ENCODE results near the gene PIMREG.
"Not testable (repeated sequence)": the region's sequence is repeated elsewhere in the genome, so short reads cannot be mapped to it uniquely, and the experiment has no call there.

Gene PIMREG

DNA sequence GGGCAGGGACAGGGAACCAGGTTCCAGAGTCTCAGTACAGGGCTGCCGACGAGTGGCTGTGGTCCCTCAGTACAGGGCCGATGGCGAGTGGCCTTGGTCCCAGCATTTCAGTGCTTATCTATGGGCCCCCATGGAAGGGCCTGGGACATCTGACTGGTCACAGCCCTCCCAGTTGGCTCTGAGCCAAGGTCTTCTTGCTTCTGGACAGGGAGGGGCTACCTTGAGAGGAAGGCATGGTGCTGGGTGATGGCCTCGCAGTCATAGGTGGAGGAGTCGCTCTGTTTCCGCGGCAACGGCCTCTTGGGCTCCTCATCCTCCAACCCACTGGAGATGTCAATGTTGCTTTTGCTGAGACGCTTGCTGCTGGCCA lies 32.5 kb downstream of the PIMREG start:
- Histone ChIP-seq H3K36me3 (ENCODE audit: control insufficient read depth, insufficient read depth, low read length) (no peaks in the 10 kb centered on the region), H3K27me3 (replicated peaks; ENCODE audit: control insufficient read depth, insufficient read depth, low read length, poor library complexity, severe bottlenecking) (no peaks in the 10 kb centered on the region), H3K27ac (ENCODE audit: insufficient read depth, low read length, poor library complexity, severe bottlenecking) (no peak overlapping the region), H3K4me3 (ENCODE audit: insufficient read depth, low read depth, low read length, poor library complexity, severe bottlenecking) (no peak overlapping the region), H3K4me1 (ENCODE audit: control insufficient read depth, insufficient read depth, low read length, poor library complexity, severe bottlenecking) (no peaks in the 10 kb centered on the region), H3K9me3 (ENCODE audit: control insufficient read depth, low read length) (no peaks in the 10 kb centered on the region)
- no peak for DNase-seq

DNA sequence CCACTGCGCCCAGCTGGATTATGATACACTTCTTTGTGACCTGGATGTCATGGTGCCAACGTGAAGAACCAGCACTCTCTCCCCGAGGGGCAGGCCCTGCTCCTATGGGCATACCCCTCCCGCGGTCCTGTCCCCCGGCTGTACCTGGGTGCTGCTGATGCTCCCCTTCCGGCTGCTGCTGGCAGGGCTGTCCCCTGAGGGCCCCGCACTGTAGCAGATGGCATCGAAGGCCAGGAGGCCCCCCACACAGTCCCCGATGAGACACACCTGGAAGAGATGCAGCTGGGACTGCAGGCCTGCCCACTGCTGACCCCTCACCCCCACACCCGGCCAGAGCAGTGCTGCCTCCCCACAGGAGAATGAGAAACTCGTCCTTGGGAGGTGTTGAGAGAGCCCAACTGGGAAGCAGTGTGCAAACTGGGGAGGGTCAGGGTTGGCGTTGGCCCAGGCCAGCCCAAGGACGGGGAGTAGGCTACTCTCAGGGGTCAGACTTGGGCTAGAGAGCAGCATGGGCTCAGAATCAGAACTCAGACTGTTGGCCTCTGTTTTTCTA lies 33.7 kb downstream of the PIMREG start:
- Histone ChIP-seq H3K36me3 (ENCODE audit: control insufficient read depth, insufficient read depth, low read length) (no peaks in the 10 kb centered on the region), H3K4me3 (ENCODE audit: insufficient read depth, low read depth, low read length, poor library complexity, severe bottlenecking) (no peak overlapping the region), H3K9me3 (ENCODE audit: control insufficient read depth, low read length) (no peaks in the 10 kb centered on the region), H3K27me3 (replicated peaks; ENCODE audit: control insufficient read depth, insufficient read depth, low read length, poor library complexity, severe bottlenecking) (no peaks in the 10 kb centered on the region), H3K27ac (ENCODE audit: insufficient read depth, low read length, poor library complexity, severe bottlenecking) (no peak overlapping the region), H3K4me1 (ENCODE audit: control insufficient read depth, insufficient read depth, low read length, poor library complexity, severe bottlenecking) (no peaks in the 10 kb centered on the region)
- no peak for DNase-seq

DNA sequence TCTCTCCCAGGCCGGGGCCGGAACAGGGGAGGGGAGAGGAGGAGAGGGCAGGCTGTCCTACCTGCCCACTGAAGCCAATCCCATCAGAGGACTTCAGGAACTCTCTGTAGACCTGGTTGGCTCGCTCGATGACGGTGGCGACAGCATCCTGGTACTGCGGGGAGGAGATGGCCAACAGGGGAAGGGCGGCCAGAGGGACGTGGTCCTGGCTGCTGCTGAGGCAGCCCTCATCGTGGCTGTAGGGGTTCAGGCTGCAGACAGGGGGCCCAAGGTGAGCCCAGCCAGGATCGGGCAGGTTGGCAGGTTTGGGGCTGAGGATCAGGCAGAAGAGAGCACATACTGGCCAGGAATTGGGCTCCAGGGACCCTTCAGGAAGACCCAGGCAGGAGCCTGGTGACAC lies 34.2 kb downstream of the PIMREG start:
- no peaks in the 10 kb centered on the region for H3K4me1 ChIP-seq (ENCODE audit: control insufficient read depth, insufficient read depth, low read length, poor library complexity, severe bottlenecking)
- H3K4me3 ChIP-seq (ENCODE audit: insufficient read depth, low read depth, low read length, poor library complexity, severe bottlenecking) = no peak overlapping the region
- no peak for DNase-seq
- H3K27me3 ChIP-seq (replicated peaks; ENCODE audit: control insufficient read depth, insufficient read depth, low read length, poor library complexity, severe bottlenecking) = no peaks in the 10 kb centered on the region
- no peaks in the 10 kb centered on the region for H3K36me3 ChIP-seq (ENCODE audit: control insufficient read depth, insufficient read depth, low read length)
- no peak overlapping the region for H3K27ac ChIP-seq (ENCODE audit: insufficient read depth, low read length, poor library complexity, severe bottlenecking)
- H3K9me3 ChIP-seq (ENCODE audit: control insufficient read depth, low read length) = no peaks in the 10 kb centered on the region

DNA sequence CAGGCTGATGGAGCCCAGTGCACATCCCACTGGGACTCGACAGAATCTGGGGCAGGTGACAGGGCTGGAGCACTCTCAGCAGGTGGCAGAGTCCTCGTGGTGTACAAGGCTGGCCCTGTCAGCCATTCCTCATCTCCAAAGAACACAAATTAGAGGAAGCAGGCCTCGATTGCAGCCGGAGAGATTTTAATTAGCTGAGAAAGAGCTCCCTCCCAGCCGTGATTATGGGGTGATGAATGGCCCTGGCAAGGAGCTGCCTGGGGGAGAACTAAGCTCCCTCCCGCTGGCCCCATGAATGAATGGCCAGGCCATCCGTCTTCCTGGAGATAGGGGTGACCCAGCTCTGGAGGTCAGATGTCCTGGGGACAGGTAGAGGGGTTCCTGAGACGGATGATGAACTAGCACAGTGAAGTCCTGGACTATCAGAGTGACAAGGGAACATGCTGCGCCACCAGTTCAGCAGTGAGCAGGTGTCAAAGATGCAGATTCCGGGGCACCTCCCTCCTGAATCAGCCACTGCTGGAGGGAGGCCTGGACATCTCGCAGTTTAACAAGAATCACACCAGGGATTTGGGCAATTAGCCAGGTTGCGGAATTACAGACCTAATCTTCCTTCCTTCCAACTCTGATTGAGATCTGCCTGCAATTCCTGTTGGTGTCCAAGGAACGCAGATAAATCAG lies 35.5 kb downstream of the PIMREG start:
- Histone ChIP-seq H3K9me3 (ENCODE audit: control insufficient read depth, low read length) (no peaks in the 10 kb centered on the region), H3K4me1 (ENCODE audit: control insufficient read depth, insufficient read depth, low read length, poor library complexity, severe bottlenecking) (no peaks in the 10 kb centered on the region), H3K27me3 (replicated peaks; ENCODE audit: control insufficient read depth, insufficient read depth, low read length, poor library complexity, severe bottlenecking) (no peaks in the 10 kb centered on the region), H3K4me3 (ENCODE audit: insufficient read depth, low read depth, low read length, poor library complexity, severe bottlenecking) (no peak overlapping the region), H3K36me3 (ENCODE audit: control insufficient read depth, insufficient read depth, low read length) (no peaks in the 10 kb centered on the region), H3K27ac (ENCODE audit: insufficient read depth, low read length, poor library complexity, severe bottlenecking) (no peak overlapping the region)
- no peak for DNase-seq

DNA sequence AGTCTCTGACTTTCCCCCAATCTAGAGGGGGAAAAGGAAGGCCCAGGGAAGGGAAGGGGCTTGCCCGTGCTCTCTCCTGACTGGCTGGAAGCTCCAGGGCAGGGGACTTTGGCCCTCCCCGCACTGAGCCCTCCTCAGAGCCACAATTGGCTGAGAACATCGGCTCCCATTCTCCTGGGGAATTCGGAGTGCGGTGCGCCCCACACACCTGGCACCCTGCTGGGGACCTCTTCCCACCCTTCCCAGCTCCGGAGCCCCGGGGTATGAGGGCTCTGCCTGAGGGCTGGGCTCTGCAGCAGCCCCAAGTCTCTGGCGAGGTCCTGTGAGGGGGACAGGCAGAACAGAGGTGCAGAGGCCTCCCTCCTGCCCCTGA lies 36.0 kb downstream of the PIMREG start:
- no peaks in the 10 kb centered on the region for H3K27me3 ChIP-seq (replicated peaks; ENCODE audit: control insufficient read depth, insufficient read depth, low read length, poor library complexity, severe bottlenecking)
- DNase-seq = no peak

DNA sequence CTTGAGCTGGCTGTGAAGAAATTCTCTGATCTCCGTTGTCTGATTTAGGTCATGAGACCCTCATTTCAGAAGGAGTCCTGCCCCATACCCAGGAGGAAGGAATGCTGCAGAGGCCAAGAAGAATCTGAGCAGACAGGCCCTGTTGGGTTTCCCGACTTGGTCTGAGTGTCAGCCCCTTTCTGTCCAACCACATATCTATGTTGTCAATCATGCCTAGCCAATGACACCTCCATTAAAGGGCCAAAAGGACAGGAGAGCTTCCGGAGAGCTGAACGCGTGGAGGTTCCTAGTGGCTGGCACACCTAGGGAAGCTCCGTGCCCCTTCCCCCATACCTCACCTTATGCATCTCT lies 37.8 kb downstream of the PIMREG start:
- no peaks in the 10 kb centered on the region for H3K27me3 ChIP-seq (replicated peaks; ENCODE audit: control insufficient read depth, insufficient read depth, low read length, poor library complexity, severe bottlenecking)
- no peak overlapping the region for H3K4me3 ChIP-seq (ENCODE audit: insufficient read depth, low read depth, low read length, poor library complexity, severe bottlenecking)
- no peak for DNase-seq
- H3K27ac ChIP-seq (ENCODE audit: insufficient read depth, low read length, poor library complexity, severe bottlenecking) = no peak overlapping the region
- no peaks in the 10 kb centered on the region for H3K4me1 ChIP-seq (ENCODE audit: control insufficient read depth, insufficient read depth, low read length, poor library complexity, severe bottlenecking)
- no peaks in the 10 kb centered on the region for H3K36me3 ChIP-seq (ENCODE audit: control insufficient read depth, insufficient read depth, low read length)
- H3K9me3 ChIP-seq (ENCODE audit: control insufficient read depth, low read length) = no peaks in the 10 kb centered on the region

More for the DNA sequence above, 36.0 kb downstream of the PIMREG start:
- no peak overlapping the region for H3K27ac ChIP-seq (ENCODE audit: insufficient read depth, low read length, poor library complexity, severe bottlenecking)
- H3K9me3 ChIP-seq (ENCODE audit: control insufficient read depth, low read length) = no peaks in the 10 kb centered on the region
- no peaks in the 10 kb centered on the region for H3K4me1 ChIP-seq (ENCODE audit: control insufficient read depth, insufficient read depth, low read length, poor library complexity, severe bottlenecking)
- no peak overlapping the region for H3K4me3 ChIP-seq (ENCODE audit: insufficient read depth, low read depth, low read length, poor library complexity, severe bottlenecking)
- H3K36me3 ChIP-seq (ENCODE audit: control insufficient read depth, insufficient read depth, low read length) = no peaks in the 10 kb centered on the region

DNA sequence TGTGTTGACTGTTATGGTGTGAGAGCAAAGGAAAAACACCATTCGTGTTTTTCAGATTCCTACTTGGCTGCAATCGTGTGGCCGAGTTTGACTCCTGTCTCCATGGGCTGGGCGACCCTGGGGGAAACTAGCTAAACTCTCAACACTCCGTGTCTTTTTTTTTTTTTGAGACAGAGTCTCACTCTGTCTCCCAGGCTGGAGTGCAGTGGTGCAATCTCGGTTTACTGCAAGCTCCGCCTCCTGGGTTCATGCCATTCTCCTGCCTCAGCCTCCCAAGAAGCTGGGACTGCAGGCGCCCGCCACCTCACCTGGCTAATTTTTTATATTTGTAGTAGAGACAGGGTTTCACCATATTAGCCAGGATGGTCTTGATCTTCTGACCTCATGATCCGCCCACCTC lies 38.5 kb downstream of the PIMREG start:
- not testable (repeated sequence) for H3K9me3 ChIP-seq (ENCODE audit: control insufficient read depth, low read length); DNase-seq; H3K4me1 ChIP-seq (ENCODE audit: control insufficient read depth, insufficient read depth, low read length, poor library complexity, severe bottlenecking); H3K4me3 ChIP-seq (ENCODE audit: insufficient read depth, low read depth, low read length, poor library complexity, severe bottlenecking); H3K27ac ChIP-seq (ENCODE audit: insufficient read depth, low read length, poor library complexity, severe bottlenecking); H3K36me3 ChIP-seq (ENCODE audit: control insufficient read depth, insufficient read depth, low read length); H3K27me3 ChIP-seq (replicated peaks; ENCODE audit: control insufficient read depth, insufficient read depth, low read length, poor library complexity, severe bottlenecking)

DNA sequence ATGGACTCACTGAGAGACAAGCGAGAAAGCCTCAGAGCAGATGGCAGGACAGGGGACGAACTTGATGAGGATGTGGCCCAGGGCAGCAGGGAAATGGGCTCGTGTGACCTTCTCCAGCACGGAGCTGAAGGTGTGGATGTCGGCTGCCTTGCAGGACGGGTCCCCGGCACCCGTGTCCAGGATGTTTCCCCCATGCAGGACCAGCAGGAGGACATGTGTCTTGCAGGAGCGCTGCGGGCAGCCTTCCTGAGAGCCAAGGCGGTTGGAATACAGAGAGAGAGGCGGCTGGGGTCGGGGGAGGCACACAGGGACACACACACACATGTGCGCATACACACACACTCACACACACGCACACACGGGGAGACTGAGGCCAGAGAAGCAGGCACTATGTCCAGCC lies 39.3 kb downstream of the PIMREG start:
- H3K36me3 ChIP-seq (ENCODE audit: control insufficient read depth, insufficient read depth, low read length) = no peaks in the 10 kb centered on the region
- H3K4me1 ChIP-seq (ENCODE audit: control insufficient read depth, insufficient read depth, low read length, poor library complexity, severe bottlenecking) = no peaks in the 10 kb centered on the region
- no peak overlapping the region for H3K4me3 ChIP-seq (ENCODE audit: insufficient read depth, low read depth, low read length, poor library complexity, severe bottlenecking)
- peaks cover 8% of the 10 kb centered on the region for H3K27me3 ChIP-seq (replicated peaks; ENCODE audit: control insufficient read depth, insufficient read depth, low read length, poor library complexity, severe bottlenecking)
- no peaks in the 10 kb centered on the region for H3K9me3 ChIP-seq (ENCODE audit: control insufficient read depth, low read length)
- DNase-seq = no peak
- no peak overlapping the region for H3K27ac ChIP-seq (ENCODE audit: insufficient read depth, low read length, poor library complexity, severe bottlenecking)

DNA sequence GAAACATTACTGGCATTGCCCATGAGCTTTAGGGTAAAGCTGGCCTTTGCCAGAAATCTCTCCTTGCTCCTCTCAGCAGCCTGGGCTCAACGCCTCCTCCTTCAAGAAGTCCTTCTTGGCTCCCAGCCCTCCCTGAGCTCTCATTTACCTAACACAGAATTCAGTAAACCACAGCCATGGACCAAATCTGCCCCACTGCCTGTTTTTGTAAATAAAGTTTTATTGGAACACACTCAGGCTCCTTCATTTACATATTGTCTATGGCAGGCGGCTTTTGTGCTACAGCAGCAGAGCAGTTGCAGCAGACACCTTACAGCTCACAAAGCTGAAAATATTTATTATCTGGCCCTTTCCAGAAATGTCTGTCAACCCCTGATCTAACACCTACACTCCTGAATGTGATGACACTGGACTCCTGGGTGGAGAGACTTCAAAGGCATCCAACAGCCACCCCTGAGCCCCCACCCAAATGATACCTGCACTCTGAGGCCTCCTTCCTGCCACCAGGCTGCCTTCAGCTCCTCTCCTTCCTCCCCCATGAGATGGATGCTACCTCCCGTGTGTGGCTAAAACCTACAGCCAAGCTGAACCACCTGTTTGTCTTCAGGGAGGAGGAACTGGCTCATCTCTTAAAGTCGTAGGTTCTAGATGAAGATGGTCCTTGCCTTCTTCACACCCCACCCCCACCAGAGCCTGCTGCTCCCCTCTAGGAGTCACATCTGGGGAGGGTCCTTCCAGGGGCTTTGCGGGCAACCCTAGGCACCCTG lies 41.6 kb downstream of the PIMREG start:
- no peak overlapping the region for H3K27ac ChIP-seq (ENCODE audit: insufficient read depth, low read length, poor library complexity, severe bottlenecking)
- no peaks in the 10 kb centered on the region for H3K4me1 ChIP-seq (ENCODE audit: control insufficient read depth, insufficient read depth, low read length, poor library complexity, severe bottlenecking)
- H3K36me3 ChIP-seq (ENCODE audit: control insufficient read depth, insufficient read depth, low read length) = no peaks in the 10 kb centered on the region
- H3K4me3 ChIP-seq (ENCODE audit: insufficient read depth, low read depth, low read length, poor library complexity, severe bottlenecking) = no peak overlapping the region
- no peak for DNase-seq
- H3K9me3 ChIP-seq (ENCODE audit: control insufficient read depth, low read length) = no peaks in the 10 kb centered on the region
- peaks cover 8% of the 10 kb centered on the region for H3K27me3 ChIP-seq (replicated peaks; ENCODE audit: control insufficient read depth, insufficient read depth, low read length, poor library complexity, severe bottlenecking)

DNA sequence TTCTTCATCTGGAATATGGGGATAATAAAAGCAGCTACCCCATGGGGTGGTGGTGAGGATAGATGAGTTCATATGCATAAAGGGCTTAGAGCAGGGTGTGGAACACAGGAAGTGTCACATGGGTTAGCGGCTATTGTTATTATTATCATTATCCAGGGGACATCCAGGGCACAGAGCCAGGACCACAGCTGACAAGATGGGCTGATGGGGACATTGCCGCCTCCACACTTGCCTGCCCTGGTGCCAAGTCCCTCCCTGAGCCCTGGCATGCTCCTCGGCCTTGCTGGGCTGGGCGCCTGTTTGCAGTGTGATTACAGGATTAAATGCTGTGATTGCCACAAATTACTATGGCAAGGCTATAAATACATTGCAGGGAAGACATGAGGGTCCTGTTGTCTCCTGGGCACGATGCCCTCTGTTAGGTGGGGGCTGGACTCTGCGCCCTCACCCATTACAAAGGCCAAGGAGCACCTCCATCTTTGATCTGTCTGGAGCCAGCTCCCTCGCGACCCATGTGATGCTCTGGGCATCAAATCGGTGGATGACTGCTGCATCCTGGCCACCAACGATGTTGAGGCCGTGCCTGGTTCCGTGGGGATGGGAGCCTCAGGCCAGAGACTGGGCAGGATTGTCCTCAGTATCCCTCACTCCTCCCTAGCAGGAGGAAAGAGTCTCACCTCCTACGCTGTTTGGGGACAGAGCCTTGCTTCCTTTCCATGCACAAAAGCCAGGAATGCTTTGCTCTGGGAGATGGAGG lies 43.2 kb downstream of the PIMREG start:
- no peak overlapping the region for H3K27ac ChIP-seq (ENCODE audit: insufficient read depth, low read length, poor library complexity, severe bottlenecking)
- H3K27me3 ChIP-seq (replicated peaks; ENCODE audit: control insufficient read depth, insufficient read depth, low read length, poor library complexity, severe bottlenecking) = peaks cover 8% of the 10 kb centered on the region
- H3K36me3 ChIP-seq (ENCODE audit: control insufficient read depth, insufficient read depth, low read length) = no peaks in the 10 kb centered on the region
- H3K4me3 ChIP-seq (ENCODE audit: insufficient read depth, low read depth, low read length, poor library complexity, severe bottlenecking) = no peak overlapping the region
- no peak for DNase-seq
- no peaks in the 10 kb centered on the region for H3K9me3 ChIP-seq (ENCODE audit: control insufficient read depth, low read length)
- no peaks in the 10 kb centered on the region for H3K4me1 ChIP-seq (ENCODE audit: control insufficient read depth, insufficient read depth, low read length, poor library complexity, severe bottlenecking)

Data from effector memory CD4-positive, alpha-beta T cell (primary cell).